Left hindlimb (tissue), 1 donor: ENCODE data around the gene UBAC2.

Experiments used
- DNase-seq: peaks from one replicate; pipeline ENCODE4 v3.0.0-alpha.2; 2018

UBAC2 gene

DNA sequence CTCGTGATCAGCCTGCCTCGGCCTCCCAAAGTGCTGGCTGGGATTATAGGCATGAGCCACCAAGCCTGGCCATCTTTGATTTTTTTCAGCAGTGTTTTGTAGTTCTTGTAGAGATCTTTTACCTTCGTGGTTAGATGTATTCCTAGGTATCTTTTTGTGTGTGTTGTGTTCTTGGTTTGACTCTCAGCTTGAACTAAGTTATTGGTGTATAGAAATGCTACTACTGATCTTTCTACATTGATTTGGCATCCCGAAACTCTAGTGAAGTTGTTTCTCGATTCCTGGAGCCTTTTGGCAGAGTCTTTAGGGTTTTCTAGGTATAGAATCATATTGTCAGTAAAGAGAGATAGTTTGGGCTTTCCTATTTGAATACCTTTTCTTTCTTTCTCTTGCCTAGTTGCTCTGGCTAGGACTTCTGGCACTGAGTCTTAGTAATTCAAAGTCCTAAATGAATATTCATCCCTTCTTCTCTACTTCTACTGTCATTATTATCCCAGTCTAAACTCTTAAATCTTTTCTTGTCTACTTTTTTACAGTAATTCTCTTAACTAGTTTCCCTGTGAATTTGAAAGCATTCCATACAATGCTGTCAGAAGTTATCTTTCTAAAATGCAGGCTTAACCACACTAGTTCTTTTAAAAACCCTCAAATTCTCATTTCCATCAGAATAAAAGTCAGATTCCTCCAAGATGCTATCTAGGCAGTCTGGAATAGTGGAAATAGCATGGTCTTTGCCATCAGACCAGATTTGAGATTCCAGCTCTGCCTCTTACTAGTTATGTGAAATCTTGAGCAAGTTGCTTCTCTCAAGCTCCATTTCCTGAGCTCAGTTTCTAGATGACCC, 50.5 kb downstream of the UBAC2 start:
- DNase-seq: no peak

DNA sequence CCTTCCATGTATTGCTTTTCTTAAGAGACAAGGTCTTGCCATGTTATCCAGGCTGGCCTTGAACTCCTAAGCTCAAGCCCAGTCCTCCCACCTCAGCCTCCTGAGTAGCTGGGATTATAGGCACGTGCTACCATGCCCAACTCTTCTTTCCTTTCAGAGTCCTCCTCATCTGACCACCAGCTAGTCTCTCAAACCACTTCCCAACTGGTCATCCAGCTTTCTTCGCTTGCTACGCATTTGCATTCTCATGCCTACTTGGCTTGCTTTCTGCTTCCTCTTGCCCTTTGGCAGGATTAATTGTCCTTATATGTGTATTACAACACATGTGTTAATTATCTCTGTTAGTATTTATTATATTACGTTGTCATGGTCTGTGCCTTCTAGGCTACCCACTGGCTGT, 51.3 kb downstream of the UBAC2 start:
- DNase-seq: no peak

DNA sequence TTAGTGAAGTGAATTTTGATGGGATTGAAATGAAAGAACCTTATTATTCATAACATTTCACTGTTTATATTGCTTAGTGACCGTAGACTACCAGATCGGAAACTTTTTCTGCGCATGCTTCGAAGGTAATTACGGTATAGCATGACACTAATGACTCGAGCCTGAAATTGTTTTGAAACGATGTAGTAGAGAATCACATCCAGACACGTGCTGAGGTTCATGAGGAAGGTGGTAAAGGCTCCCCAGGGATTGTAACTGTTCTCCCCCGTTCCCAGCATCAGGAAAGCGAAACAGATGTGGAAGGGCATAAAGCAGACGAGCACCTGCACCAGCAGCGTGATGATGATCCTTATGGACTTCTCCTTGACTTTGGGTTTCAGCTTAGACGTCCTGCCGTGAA, 54.2 kb downstream of the UBAC2 start:
- DNase-seq: no peak

DNA sequence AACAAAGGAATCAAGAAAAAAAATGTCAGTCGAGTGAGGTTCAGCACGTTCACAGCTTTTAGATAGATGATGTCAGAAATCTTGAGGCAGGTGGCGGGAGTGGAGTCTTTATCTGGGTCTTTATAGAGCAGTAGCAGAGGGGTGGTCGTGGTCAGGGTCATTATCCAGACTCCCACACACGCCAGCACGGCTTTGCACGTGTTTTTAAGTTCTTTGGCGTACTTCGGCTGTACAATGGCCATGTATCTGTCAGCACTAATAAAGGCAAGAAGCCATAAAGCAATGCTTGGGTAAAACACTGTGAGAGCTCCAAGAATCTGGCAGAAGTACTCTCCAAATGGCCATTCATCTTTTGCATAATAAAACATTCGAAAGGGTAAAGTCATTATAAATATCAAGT, 54.6 kb downstream of the UBAC2 start:
- no peak for DNase-seq

DNA sequence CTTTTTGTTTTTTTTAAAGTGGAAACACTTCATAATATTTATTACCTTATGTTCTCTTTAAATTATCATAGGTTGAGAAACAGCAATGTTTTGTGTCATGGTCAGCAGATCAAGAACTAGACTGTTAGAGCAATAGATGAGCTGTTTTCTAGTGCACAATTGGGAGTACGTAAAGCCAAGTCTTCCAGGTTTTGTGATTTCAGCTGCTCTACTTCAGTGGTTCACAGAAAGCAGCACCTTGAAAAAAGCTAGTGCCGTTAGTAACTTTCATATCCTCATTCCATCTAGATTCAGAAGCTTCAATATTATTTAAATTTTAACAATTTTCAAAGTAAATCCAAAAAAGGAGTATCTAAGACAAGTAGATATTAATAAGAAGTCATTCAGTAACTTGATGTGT, 55.6 kb downstream of the UBAC2 start:
- no peak for DNase-seq

DNA sequence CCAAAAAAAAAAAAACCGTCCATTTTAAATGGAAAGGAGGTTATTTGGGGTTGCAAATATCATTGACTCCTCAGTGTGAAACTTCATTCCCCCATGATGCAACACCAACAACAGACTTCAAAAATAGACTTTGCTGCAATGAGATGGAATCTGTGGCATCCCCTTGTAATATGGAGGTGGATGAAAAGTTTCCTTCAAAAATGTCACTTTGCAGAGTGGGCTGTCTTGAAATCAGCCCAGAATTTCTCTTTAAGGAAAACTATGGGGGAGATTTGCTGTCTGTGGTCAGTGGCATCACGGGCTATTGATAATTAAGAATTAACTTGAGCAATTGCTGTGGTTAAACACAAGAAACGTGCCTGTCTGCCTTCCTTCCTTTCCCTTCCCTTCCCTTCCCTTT, 56.1 kb downstream of the UBAC2 start:
- DNase-seq: no peak

DNA sequence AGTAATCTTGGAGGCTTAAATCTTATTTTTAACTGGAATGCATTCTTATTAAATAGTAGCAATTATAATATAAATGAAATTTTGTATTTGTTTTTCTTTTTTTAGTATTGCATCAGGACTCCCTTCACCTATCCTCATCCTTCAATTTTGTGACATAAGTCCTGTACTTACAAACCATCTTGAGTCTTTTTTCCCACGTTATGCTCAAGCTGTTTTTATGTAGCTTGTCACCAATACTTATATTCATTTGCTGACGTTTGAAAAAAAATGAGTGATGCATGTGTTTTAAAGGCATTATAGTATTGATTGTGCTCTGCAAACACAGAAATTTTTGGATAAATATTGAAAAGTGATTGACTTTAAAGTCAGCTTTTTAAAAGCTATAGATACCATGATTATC, 56.6 kb downstream of the UBAC2 start:
- no peak for DNase-seq

DNA sequence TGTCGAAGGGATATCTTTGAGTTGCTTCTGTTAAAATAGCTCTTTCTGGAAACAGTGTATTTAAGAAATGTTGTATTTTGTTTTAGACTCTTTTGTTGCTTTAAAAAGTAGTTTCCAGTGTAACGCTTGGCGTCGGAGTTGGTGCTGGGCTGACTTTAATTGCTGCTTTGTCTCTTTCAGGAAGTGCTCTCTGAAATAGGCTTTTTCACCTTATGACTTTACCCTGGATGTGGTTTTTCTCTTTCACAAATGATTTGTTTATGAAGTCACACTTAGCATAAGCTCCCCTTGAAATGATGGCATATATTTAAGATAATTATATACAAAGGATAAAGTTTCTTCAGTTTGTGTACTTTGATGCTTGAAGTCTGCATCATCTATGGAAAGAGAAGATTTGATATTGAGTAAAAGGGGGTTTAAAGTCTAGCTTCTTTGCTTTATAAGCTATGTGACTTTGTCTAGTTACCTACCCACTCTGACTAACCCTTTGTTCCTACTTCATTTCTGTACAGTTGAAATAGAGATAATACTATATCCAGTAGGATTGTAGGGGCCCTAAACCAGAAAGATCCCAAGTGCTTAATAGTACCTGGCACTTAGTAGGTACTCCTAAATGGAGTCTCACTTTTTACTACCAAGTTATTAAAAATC, 57.7 kb downstream of the UBAC2 start, which contains the start of gene GPR18:
GPR18 (minus strand) TSS at position 170 of the 651 bp plus-strand sequence. CDS start 2,507 bp downstream, outside the sequence.
- DNase-seq: no peak

- DNase-seq: no peak
These were observed 58.3 kb downstream of the UBAC2 start for GRCh38 chr13:99258946-99259345.

DNA sequence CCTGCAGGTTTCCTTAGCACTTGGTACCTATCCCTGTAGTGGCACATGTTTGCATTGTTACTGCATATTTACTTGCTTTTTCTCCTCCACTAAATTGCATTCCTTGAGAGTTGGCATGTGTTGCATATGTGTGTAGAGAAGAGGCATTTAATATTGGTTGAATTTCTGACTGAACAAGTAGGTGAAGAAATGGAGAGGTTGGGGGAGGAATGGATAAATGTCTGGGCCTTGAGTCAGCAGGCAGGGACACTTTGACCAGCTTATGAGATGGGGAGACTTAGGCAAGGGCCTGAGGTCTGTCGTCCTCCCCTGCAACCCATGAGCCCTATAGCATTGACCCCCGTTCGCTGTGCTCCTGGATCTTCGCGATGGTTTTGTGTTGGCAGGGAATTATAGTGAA, 59.6 kb downstream of the UBAC2 start:
- DNase-seq: no peak

GRCh38 chr13:99261059-99261458, 60.4 kb downstream of the UBAC2 start:
- no peak for DNase-seq

DNA sequence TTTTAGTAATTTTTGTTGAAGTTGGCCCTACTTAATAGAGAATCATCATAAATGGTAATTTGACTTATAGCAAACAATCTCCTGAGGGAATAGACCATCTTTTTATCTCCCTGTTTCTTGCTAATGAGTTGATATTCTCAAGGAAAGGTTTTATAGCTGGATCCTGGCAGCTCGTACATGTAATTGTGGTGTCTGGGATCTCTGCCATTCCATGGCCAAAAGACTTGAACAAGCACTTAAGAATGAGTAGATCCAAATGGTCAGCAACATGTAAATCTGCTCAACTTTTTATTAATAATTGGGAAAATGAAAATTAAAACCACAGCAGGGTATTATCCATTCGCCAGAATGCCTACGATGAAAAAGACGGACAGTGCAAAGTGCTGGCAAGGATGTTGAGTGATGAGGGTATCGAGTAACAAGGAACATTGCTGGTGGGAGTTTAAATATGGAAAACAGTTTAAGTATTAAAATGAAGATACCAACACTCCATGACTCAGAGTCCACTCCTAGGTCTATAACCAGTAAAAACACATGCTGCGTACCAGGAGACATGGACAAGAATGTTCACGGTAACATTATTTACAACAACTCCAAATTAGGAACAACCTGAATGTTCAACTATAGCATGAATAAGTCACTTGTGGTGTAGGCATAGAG, 62.6 kb downstream of the UBAC2 start:
- DNase-seq: no peak

DNA sequence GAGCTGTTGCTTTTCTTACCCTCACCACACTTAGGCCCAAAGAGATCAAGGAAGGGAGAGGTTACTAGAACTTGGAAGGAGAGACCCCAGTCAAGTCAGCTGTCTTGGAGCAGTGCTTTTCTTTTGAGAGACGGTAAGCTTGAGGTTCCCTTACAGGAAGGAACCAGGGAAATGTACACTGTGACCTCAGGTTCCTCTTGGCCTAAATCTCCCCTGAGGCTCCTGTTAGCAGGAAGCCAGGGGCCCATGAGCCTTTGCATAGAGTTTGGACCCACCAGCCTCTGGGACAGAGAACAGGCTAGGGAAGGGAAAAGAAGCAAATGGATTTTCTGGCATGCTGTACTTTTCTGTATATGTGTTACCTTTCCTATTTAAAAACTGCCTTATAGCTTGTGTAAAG, 63.4 kb downstream of the UBAC2 start:
- no peak for DNase-seq

DNA sequence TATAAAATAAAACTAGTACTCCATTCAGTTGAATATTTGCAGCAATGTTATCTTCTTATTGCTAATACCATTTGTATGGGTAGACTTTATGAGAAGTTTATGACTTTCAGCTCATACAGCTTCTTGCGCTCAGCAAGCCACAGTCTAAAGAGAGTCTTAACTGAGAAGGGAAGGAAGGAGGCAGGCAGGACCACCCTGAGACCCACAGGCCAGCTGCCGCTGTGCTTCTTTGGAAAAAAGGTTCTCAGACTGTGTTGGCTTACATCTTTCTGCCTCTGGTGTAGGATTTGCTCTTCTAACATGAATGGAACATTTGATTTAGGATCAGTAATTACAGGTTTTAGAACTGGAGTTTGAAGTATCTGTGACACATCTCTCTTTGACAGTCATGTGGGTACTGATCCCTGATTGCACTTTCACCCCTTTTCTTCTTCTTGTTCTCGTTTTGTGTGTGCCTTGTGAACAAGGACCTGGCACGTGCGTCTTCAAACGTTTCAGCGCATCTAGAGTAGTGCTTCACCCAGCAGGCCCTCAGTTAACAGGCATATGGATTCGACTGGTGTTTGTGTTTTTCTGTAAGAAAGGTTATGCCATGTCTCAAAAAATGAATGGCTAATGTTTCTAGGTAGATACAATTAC, 64.6 kb downstream of the UBAC2 start:
- DNase-seq: no peak

GRCh38 chr13:99265821-99266426, 65.3 kb downstream of the UBAC2 start:
- DNase-seq: no peak

DNA sequence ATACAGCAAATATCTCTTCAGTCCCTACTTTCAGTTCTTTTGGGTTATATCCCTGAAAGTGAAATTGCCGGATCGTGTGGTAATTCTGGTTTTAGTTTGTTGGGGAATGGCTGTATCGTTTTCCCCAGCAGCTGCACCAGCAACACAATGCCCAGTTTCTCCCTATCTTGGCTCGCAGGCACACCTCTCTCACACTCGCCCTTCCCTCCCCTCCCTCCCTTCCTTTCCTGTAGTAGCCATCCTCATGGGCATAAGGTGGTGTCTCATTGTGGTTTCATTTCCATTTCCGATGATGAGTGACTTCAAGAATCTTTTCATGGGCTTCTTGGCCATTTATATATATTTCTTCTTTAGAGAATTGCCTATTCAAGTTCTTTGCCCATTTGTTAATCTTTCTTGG, 66.2 kb downstream of the UBAC2 start:
- DNase-seq: no peak

DNA sequence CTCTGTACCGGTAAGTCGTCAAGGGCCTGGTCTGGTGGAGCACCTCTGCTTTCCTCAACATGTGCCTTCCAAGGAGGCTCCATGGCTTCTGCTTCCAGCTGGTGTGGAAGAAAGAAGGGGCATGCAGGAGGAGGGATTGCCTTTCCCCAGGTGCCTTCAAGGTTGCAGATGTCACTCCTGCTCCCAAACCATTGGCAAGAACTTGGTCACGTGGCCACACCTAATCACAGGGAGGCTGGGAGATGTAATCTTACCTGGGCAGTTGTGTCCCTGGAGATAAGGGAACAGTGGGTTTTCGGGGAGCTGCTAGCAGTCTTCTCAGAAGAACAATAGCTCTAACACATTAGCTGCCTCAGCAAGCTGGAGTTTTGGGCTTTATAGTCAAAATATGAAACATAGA, 67.3 kb downstream of the UBAC2 start:
- no peak for DNase-seq

- no peak for DNase-seq
These were observed 68.2 kb downstream of the UBAC2 start for GRCh38 chr13:99268822-99269221.

DNA sequence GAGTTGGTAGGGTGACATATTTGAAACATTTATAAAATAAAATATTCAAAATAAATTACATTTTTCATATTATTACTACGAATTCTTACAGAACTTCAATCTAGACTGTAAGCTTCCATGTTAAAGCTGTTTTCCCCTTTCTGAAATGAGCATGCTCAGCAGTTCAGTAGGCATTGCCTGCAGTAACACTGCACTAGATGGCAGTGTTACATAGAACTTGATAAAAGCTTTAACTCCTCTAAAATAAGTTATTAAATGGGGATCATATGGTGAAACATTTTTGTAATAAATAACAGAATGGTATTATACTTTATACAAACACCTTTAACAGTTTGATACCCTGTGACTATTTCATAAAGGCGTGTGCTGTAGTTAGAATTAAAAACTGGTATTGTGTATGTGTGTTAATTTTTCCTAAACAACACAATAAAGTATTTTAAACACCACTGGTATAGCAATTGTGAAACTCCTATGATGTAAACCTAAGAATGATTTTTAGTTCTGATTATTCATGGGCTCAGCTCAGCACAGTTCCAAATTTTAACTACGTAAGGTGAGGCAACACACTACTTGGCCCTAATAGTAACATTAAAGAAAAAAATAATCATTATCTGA, 69.1 kb downstream of the UBAC2 start:
- DNase-seq: no peak

- no peak for DNase-seq
These were observed 69.9 kb downstream of the UBAC2 start for GRCh38 chr13:99270518-99270917.

- no peak for DNase-seq
These were observed 70.6 kb downstream of the UBAC2 start for GRCh38 chr13:99271249-99271648.

GRCh38 chr13:99272481-99272880, 71.8 kb downstream of the UBAC2 start:
- DNase-seq: no peak

GRCh38 chr13:99273128-99273527, 72.5 kb downstream of the UBAC2 start:
- no peak for DNase-seq
